H1 (cell line): ENCODE data around the gene FCRLB. TPM values are rescaled to one million over a fixed set of nuclear protein-coding genes. Genes with fewer than 3 reads are reported as not detected.

Experiments used
- CTCF ChIA-PET: fragments of 300-600 bp; sonication (Branson Sonifier 250); formaldehyde crosslinking; loops from one replicate; lab custom pipeline; 2021; ENCODE audit not compliant: partially characterized antibody; lab: Charles Lee
- POLR2A ChIA-PET: fragments of 300-600 bp; sonication (Branson Sonifier 250); formaldehyde crosslinking; loops from one replicate; lab custom pipeline; 2021; ENCODE audit warnings: inconsistent platforms; ENCODE audit not compliant: partially characterized antibody; lab: Charles Lee
- DNase-seq, 2 experiments: peaks; one replicate each; pipeline versions ENCODE4 v3.0.0 to v3.0.0-alpha.2; 2010 to 2022; ENCODE audit warnings: low spot score in 2 of 2, low read depth in 1 of 2, mixed read lengths in 1 of 2
- FAIRE-seq: peaks from 2 replicates; lab custom pipeline; 2011; peaks lifted over from hg19 to GRCh38; lab: Jason Lieb, UNC
- H2AFZ ChIP-seq: 2 replicates; pipeline ENCODE4 v1.8.1; 2012; ENCODE audit warnings: low read length, inconsistent platforms
- H2AK5ac ChIP-seq: 2 replicates; pipeline ENCODE4 v1.6.1; 2013; ENCODE audit warnings: low read depth, low read length
- H2BK120ac ChIP-seq: replicated peaks from 2 replicates; pipeline ENCODE3; 2013; ENCODE audit warnings: low read depth, low read length, inconsistent platforms
- H2BK12ac ChIP-seq: 2 replicates; pipeline ENCODE4 v1.6.1; 2013; ENCODE audit warnings: low read depth, low read length
- H2BK15ac ChIP-seq: 2 replicates; pipeline ENCODE4 v1.6.1; 2013; ENCODE audit warnings: low read length
- H2BK20ac ChIP-seq: 2 replicates; pipeline ENCODE4 v1.6.1; 2013; ENCODE audit warnings: low read length
- H2BK5ac ChIP-seq: 2 replicates; pipeline ENCODE4 v1.6.1; 2013; ENCODE audit warnings: low read depth, low read length
- H3K14ac ChIP-seq: 2 replicates; pipeline ENCODE4 v1.6.1; 2013; ENCODE audit warnings: inconsistent platforms; ENCODE audit not compliant: insufficient read length
- H3K18ac ChIP-seq: 2 replicates; pipeline ENCODE4 v1.6.1; 2013; ENCODE audit warnings: low read length; ENCODE audit errors: extremely low read depth
- H3K23ac ChIP-seq: 2 replicates; pipeline ENCODE4 v1.6.1; 2013; ENCODE audit warnings: inconsistent platforms; ENCODE audit not compliant: insufficient read length
- H3K23me2 ChIP-seq: 2 replicates; pipeline ENCODE4 v1.6.1; 2013; ENCODE audit warnings: low read depth, low read length
- H3K27ac ChIP-seq: 2 replicates; pipeline ENCODE4 v1.6.1; 2011; ENCODE audit warnings: low read depth, low read length, inconsistent platforms
- H3K27me3 ChIP-seq, 4 experiments: replicated peaks in 1 of 4; 1 replicate in 1 of 4; 2 replicates in 3 of 4; pipeline versions ENCODE4 v1.6.1 to v1.8.1; 2011 to 2013; ENCODE audit warnings: low read length in 3 of 4, mild to moderate bottlenecking in 3 of 4, inconsistent platforms in 2 of 4, mixed read lengths in 2 of 4, moderate library complexity in 1 of 4; ENCODE audit not compliant: control insufficient read depth in 3 of 4, insufficient read depth in 3 of 4; ENCODE audit errors: extremely low read depth in 1 of 4
- H3K36me3 ChIP-seq, 4 experiments: 2 replicates each; pipeline versions ENCODE4 v1.6.1 to v1.8.1; 2011 to 2013; ENCODE audit warnings: mild to moderate bottlenecking in 4 of 4, low read length in 3 of 4, moderate library complexity in 2 of 4, control low read depth in 1 of 4, inconsistent platforms in 1 of 4; ENCODE audit not compliant: insufficient read depth in 4 of 4, control insufficient read depth in 2 of 4
- H3K4ac ChIP-seq: replicated peaks from 2 replicates; pipeline ENCODE3; 2013; ENCODE audit warnings: low read length, low read depth, mixed read lengths, inconsistent platforms; ENCODE audit not compliant: insufficient read length
- H3K4me1 ChIP-seq, 4 experiments: replicated peaks in 1 of 4; 1 replicate in 1 of 4; 2 replicates in 3 of 4; pipeline versions ENCODE4 v1.6.1 to v1.8.1; 2011 to 2013; ENCODE audit warnings: low read length in 3 of 4, inconsistent platforms in 2 of 4, mixed read lengths in 1 of 4; ENCODE audit not compliant: insufficient read depth in 4 of 4, control insufficient read depth in 3 of 4
- H3K4me2 ChIP-seq, 2 experiments: 2 replicates each; pipeline versions ENCODE4 v1.6.1 to v1.8.1; 2011 to 2013; ENCODE audit warnings: low read depth in 2 of 2, low read length in 2 of 2, control low read depth in 1 of 2, inconsistent platforms in 1 of 2, mild to moderate bottlenecking in 1 of 2; ENCODE audit not compliant: insufficient read depth in 1 of 2
- H3K4me3 ChIP-seq, 4 experiments: fragments of 200-600, 300-600 bp in 1 of 4; sonication (generic), shearing (Covaris generic), sonication (Bioruptor Twin) in 1 of 4; 2 replicates each; pipeline versions ENCODE4 v1.5.1 to v1.8.1; 2011 to 2016; ENCODE audit warnings: low read length in 4 of 4, low read depth in 3 of 4, control low read depth in 2 of 4, inconsistent platforms in 2 of 4, mild to moderate bottlenecking in 2 of 4, mixed read lengths in 1 of 4, moderate library complexity in 1 of 4; ENCODE audit not compliant: insufficient read depth in 2 of 4; ENCODE audit errors: extremely low read depth in 1 of 4
- H3K56ac ChIP-seq: replicated peaks from 2 replicates; pipeline ENCODE3; 2013; ENCODE audit warnings: low read depth, mild to moderate bottlenecking, mixed read lengths, low read length, inconsistent platforms; ENCODE audit not compliant: insufficient read length
- H3K79me1 ChIP-seq: 2 replicates; pipeline ENCODE4 v1.6.1; 2013; ENCODE audit warnings: low read depth, low read length, control low read depth
- H3K79me2 ChIP-seq, 2 experiments: 2 replicates each; pipeline versions ENCODE4 v1.6.1 to v1.8.1; 2012 to 2013; ENCODE audit warnings: low read length in 2 of 2, mild to moderate bottlenecking in 2 of 2, inconsistent platforms in 1 of 2; ENCODE audit not compliant: insufficient read depth in 2 of 2, control insufficient read depth in 1 of 2
- H3K9ac ChIP-seq, 4 experiments: replicated peaks in 1 of 4; 1 replicate in 1 of 4; 2 replicates in 3 of 4; pipeline versions ENCODE4 v1.6.1 to v1.8.1; 2011 to 2013; ENCODE audit warnings: low read depth in 3 of 4, low read length in 3 of 4, control low read depth in 2 of 4, mild to moderate bottlenecking in 2 of 4, moderate library complexity in 2 of 4, inconsistent platforms in 1 of 4; ENCODE audit errors: extremely low read depth in 1 of 4
- H3K9me3 ChIP-seq, 2 experiments: 2 replicates each; pipeline versions ENCODE4 v1.6.1 to v1.8.1; 2012 to 2013; ENCODE audit warnings: mild to moderate bottlenecking in 2 of 2, moderate library complexity in 2 of 2, control low read depth in 1 of 2, inconsistent platforms in 1 of 2, low read depth in 1 of 2, low read length in 1 of 2, mixed read lengths in 1 of 2; ENCODE audit not compliant: insufficient read depth in 2 of 2
- H4K20me1 ChIP-seq, 2 experiments: replicated peaks in 1 of 2; 2 replicates each; pipeline versions ENCODE3 to v1.8.1; 2011 to 2013; ENCODE audit warnings: inconsistent platforms in 2 of 2, low read length in 2 of 2, mild to moderate bottlenecking in 1 of 2; ENCODE audit not compliant: insufficient read depth in 2 of 2, control insufficient read depth in 1 of 2
- H4K5ac ChIP-seq: 2 replicates; pipeline ENCODE4 v1.6.1; 2013; ENCODE audit warnings: low read length, low read depth, mixed read lengths, inconsistent platforms; ENCODE audit not compliant: insufficient read length
- H4K8ac ChIP-seq: 2 replicates; pipeline ENCODE4 v1.8.0; 2013; ENCODE audit warnings: mild to moderate bottlenecking, moderate library complexity, low read length, inconsistent platforms; ENCODE audit not compliant: insufficient read depth; ENCODE audit errors: extremely low read depth
- H4K91ac ChIP-seq: replicated peaks from 2 replicates; pipeline ENCODE3; 2013; ENCODE audit warnings: low read length, mixed read lengths, inconsistent platforms; ENCODE audit not compliant: insufficient read length
- ASH2L ChIP-seq: fragments of 200-600, 300-600 bp; sonication (generic); IDR thresholded peaks from one replicate; pipeline ENCODE4 v1.7.1; 2017; ENCODE audit warnings: low read length
- CTCF ChIP-seq, 3 experiments: IDR thresholded peaks; 1 replicate in 2 of 3; 2 replicates in 1 of 3; pipeline versions ENCODE4 v1.5.1 to v1.6.1; 2011; ENCODE audit warnings: low read length in 3 of 3, mild to moderate bottlenecking in 3 of 3, inconsistent platforms in 2 of 3, low read depth in 1 of 3, moderate library complexity in 1 of 3; ENCODE audit not compliant: insufficient read depth in 1 of 3; ENCODE audit errors: control extremely low read depth in 1 of 3
- KDM5A ChIP-seq: fragments of 200-600 bp; IDR thresholded peaks from 2 replicates; pipeline ENCODE4 v1.7.1; 2012; ENCODE audit warnings: mild to moderate bottlenecking, low read length, inconsistent platforms, mixed read lengths
- MAX ChIP-seq: IDR thresholded peaks from 2 replicates; pipeline ENCODE4 v1.6.1; 2012; ENCODE audit warnings: inconsistent platforms
- PHF8 ChIP-seq: fragments of 200-600 bp; sonication (generic); conservative IDR thresholded peaks from 2 replicates; pipeline ENCODE4 v1.7.1; 2012; ENCODE audit warnings: low read depth, mild to moderate bottlenecking, inconsistent platforms, low read length, moderate library complexity
- RAD21 ChIP-seq, 2 experiments: IDR thresholded peaks in 1 of 2; conservative IDR thresholded peaks in 1 of 2; 2 replicates each; pipeline ENCODE4 v1.6.1; 2011; ENCODE audit warnings: low read depth in 2 of 2, low read length in 2 of 2, improper control_type of control experiment in 1 of 2, inconsistent platforms in 1 of 2, mild to moderate bottlenecking in 1 of 2, moderate library complexity in 1 of 2
- TAF7 ChIP-seq: optimal IDR thresholded peaks from 2 replicates; pipeline ENCODE3; 2011; ENCODE audit warnings: low read depth, mild to moderate bottlenecking, inconsistent platforms, low read length, moderate library complexity, borderline replicate concordance
- WGBS, 2 experiments: shearing (Covaris generic) in 1 of 2; methylation state at CpG; one replicate each; pipeline versions ENCODE4 v1.1.6 to v1.1.7; 2013 to 2015; ENCODE audit warnings: low lambda C conversion rate in 2 of 2, mixed read lengths in 2 of 2, inconsistent platforms in 1 of 2, low coverage in 1 of 2, missing lambda C conversion rate in 1 of 2; ENCODE audit not compliant: insufficient replicate concordance in 2 of 2, insufficient coverage in 1 of 2, insufficient read length in 1 of 2; ENCODE audit errors: extremely low coverage in 1 of 2, missing lambda C conversion rate in 1 of 2; 5-methylcytosine and 5-hydroxymethylcytosine counted together
- polyA plus RNA-seq, 7 experiments: library from polyadenylated mRNA; depleted of rRNA in 3 of 7; stranded (reverse) in 5 of 7; unstranded in 2 of 7; fragments of >200 nt in 5 of 7; fragments of 200-250 nt in 2 of 7; gene quantifications; 1 replicate in 5 of 7; 2 replicates in 1 of 7; 4 replicates in 1 of 7; pipeline versions ENCODE4 v1.2.1 to v1.2.3, GENCODE V29; 2011 to 2013; ENCODE audit warnings: missing spikeins in 2 of 7, mixed read lengths in 2 of 7
- total RNA-seq: library from RNA; stranded (reverse); fragmentation: NEBNext Ultra II Directional; extraction: Animal tissue kit (Norgen Biotek cat#: 25700); gene quantifications from 2 replicates; pipeline ENCODE4 v1.2.1, GENCODE V29; 2021

The FCRLB gene
- total and polyA plus RNA-seq, 2 of the 8 experiments (the other 6 are each of a cell fraction or from before 2014, with no cell fraction given) = 0.14 to 0.24 TPM

DNA sequence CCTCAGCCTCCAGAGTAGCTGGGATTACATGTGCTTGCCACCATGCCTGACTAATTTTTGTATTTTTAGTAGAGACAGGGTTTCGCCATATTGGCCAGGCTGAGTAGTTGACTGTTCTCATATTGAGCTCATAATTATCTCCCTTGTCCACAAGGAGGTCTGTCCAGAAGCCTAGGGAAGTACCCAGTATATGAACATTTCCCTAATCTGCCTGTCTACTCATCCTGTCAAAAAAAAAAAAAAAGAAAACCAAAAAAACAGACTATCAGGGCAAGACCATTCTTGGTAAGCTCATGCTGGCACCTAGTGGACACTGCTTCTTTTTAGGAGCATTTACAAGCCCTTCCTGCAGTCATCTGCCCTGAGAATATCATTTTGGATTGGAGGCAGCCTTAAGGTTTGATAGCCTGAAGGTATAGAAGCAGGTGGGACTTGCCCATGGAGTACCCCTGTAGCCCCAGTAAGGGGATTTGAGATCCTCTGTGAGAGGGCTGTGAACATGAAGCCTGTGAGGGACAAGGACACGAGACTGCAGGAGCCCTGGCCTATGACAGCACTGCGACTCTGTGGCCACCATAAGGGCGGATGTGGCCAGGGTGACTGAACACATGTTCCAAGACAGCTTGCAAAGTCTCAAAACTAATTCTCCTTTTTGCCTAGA, 17.4 kb downstream of the FCRLB start:
- CTCF ChIA-PET = interaction anchor here (0.7 to 10.3 kb wide), 26 partner anchors 10 to 1466 kb away, joined by 3 to 69 read pairs (median 4); partner anchors contain the start of gene DUSP12
- Histone ChIP-seq H3K23ac (no peak overlapping the region), H2BK15ac (peak overlapping the region; percentile 12; the same call in 1 of the 2 replicates), H2AK5ac (no peak overlapping the region), H4K20me1 (no peaks in the 10 kb centered on the region), H3K4me1 (peaks cover 1 to 14% (median 4%) of the 10 kb centered on the region in 4 experiments; a peak in 4 of 7 replicates), H3K4me2 (no peak overlapping the region), H3K4ac (no peak overlapping the region), H4K91ac (no peak overlapping the region), H3K79me1 (no peaks in the 10 kb centered on the region), H4K5ac (no peak overlapping the region), H2BK120ac (no peak overlapping the region), H2BK5ac (no peak overlapping the region), H3K4me3 (no peak overlapping the region), H3K27me3 (no peaks in the 10 kb centered on the region), H3K36me3 (no peaks in the 10 kb centered on the region), H3K23me2 (no peaks in the 10 kb centered on the region), H2AFZ (0 out of 2 replicates have a peak overlapping the region, but pooled peaks have one; percentile 11), H3K79me2 (no peaks in the 10 kb centered on the region), H3K27ac (no peak overlapping the region), H3K9ac (no peak overlapping the region), H4K8ac (no peak overlapping the region), H3K18ac (no peak overlapping the region), H3K9me3 (no peaks in the 10 kb centered on the region), H3K56ac (no peak overlapping the region), H3K14ac (no peak overlapping the region), H2BK12ac (no peak overlapping the region; the same call in 1 of the 2 replicates), H2BK20ac (no peak overlapping the region)
- POLR2A ChIA-PET = interaction anchor here (0.6 to 4.8 kb wide), 4 partner anchors 11 to 46 kb away, joined by 3 to 27 read pairs (median 16); partner anchors contain the start of gene DUSP12
- no peak for DNase-seq
- no peak for FAIRE-seq
- TF ChIP-seq RAD21 (IDR thresholded peaks at IDR 0.05 in 1 of 2, conservative IDR thresholded peaks at IDR 0.05 in 1 of 2; ENCODE audit: low read depth in 2 of 2, low read length in 2 of 2) = peak; percentile 89 to 92
- TF ChIP-seq TAF7 = no peak
- TF ChIP-seq ASH2L = no peak
- TF ChIP-seq MAX = no peak
- TF ChIP-seq PHF8 = no peak
- TF ChIP-seq KDM5A = no peak
- TF ChIP-seq CTCF (IDR thresholded peaks at IDR 0.05; ENCODE audit: control extremely low read depth in 1 of 3, insufficient read depth in 1 of 3, low read depth in 1 of 3, low read length in 3 of 3) = peak in 2 of 3 experiments; percentile 61 to 72; a peak in 3 of 4 replicates
- 92% methylated on average over 4 of the region's 4 CpGs; no CpG with 5 or more reads in 1 of the 2 experiments for WGBS, 2 experiments
